Esophagus squamous epithelium (tissue), 4 donors: ENCODE data around the gene ZSCAN31.

Source experiments
- CTCF ChIP-seq, 6 experiments: fragments of 450-650 bp in 4 of 6; fragments of 200-600 bp in 2 of 6; sonication (generic) in 2 of 6; IDR thresholded peaks; one replicate each; pipeline ENCODE4 v1.5.1; 2016 to 2019; ENCODE audit warnings: antibody characterized with exemption in 6 of 6, mild to moderate bottlenecking in 4 of 6, moderate library complexity in 4 of 6
- POLR2A ChIP-seq, 4 donors: fragments of 450-650 bp; IDR thresholded peaks; one replicate each; pipeline ENCODE4 v1.6.1; 2017; ENCODE audit warnings: antibody characterized with exemption in 4 of 4, mild to moderate bottlenecking in 4 of 4, moderate library complexity in 3 of 4

DNA sequence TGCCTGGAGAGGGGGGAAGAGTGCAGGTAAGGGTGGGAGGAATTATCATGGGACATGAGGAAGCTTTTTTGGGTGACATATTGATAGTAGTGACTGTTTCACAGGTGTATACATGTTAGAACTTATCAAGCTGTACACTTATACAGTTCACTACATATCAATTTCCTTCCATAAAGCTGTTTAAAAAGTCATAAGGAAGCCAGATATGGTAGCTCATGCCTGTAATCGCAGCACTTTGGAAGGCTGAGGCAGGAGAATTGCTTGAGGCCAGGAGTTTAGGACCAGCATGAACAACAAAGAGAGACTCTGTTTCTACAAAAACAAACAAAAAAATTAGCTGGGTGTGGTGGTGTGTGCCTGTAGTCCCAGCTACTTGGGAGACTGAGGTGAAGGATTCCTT is 41.9 kb upstream of the ZSCAN31 start:
- TF ChIP-seq CTCF (IDR thresholded peaks at IDR 0.05) = no peak
- TF ChIP-seq POLR2A (IDR thresholded peaks at IDR 0.05) = no peak
